HG02588 (cell line): Measurements from ENCODE around the gene LBR.
"Not testable (repeated sequence)": the region's sequence is repeated elsewhere in the genome, so short reads cannot be mapped to it uniquely, and the experiment has no call there.

Experiments used
- ATAC-seq: cut with Tn5 transposase; IDR thresholded peaks from one replicate; pipeline ENCODE4 v1.9.1; 2021; ENCODE audit warnings: mild to moderate bottlenecking, moderate library complexity; ENCODE audit not compliant: unreplicated experiment

The LBR gene

GRCh38 chr1:225427235-225428067 is at the start of gene LBR:
Gene LBR, minus strand, starts transcription at chr1:225428038. Its CDS starts 3,963 bp downstream, at chr1:225424075.
- peak; percentile 33 for ATAC-seq

- no peak for ATAC-seq
These were observed 49.6 kb upstream of the LBR start for GRCh38 chr1:225477296-225477911.

- ATAC-seq: no peak
These were observed 48.7 kb upstream of the LBR start for GRCh38 chr1:225476538-225476988.

- no peak for ATAC-seq
These were observed 48.3 kb upstream of the LBR start for GRCh38 chr1:225476100-225476511.

GRCh38 chr1:225474986-225475820 is 47.4 kb upstream of the LBR start:
- peak; percentile 74 for ATAC-seq

- ATAC-seq: no peak
These were observed 46.7 kb upstream of the LBR start for GRCh38 chr1:225474439-225474985.

- not testable (repeated sequence) for ATAC-seq
These were observed 46.0 kb upstream of the LBR start for GRCh38 chr1:225473676-225474438.

GRCh38 chr1:225473266-225473665 is 45.4 kb upstream of the LBR start:
- ATAC-seq: not testable (repeated sequence)

GRCh38 chr1:225471453-225472301 is 43.8 kb upstream of the LBR start:
- ATAC-seq: no peak

GRCh38 chr1:225471109-225471452 is 43.2 kb upstream of the LBR start:
- ATAC-seq: no peak

GRCh38 chr1:225470211-225471108 is 42.6 kb upstream of the LBR start:
- ATAC-seq: no peak

GRCh38 chr1:225469051-225469450 is 41.2 kb upstream of the LBR start:
- no peak for ATAC-seq

- ATAC-seq: no peak
These were observed 40.6 kb upstream of the LBR start for GRCh38 chr1:225468270-225469020.

- ATAC-seq: peak; percentile 96
These were observed 39.6 kb upstream of the LBR start for GRCh38 chr1:225467193-225468020.

- ATAC-seq: no peak
These were observed 39.0 kb upstream of the LBR start for GRCh38 chr1:225466848-225467192.

GRCh38 chr1:225465793-225466517 is 38.1 kb upstream of the LBR start:
- no peak for ATAC-seq
